ENCODE results near the gene ALS2CL.

DNA sequence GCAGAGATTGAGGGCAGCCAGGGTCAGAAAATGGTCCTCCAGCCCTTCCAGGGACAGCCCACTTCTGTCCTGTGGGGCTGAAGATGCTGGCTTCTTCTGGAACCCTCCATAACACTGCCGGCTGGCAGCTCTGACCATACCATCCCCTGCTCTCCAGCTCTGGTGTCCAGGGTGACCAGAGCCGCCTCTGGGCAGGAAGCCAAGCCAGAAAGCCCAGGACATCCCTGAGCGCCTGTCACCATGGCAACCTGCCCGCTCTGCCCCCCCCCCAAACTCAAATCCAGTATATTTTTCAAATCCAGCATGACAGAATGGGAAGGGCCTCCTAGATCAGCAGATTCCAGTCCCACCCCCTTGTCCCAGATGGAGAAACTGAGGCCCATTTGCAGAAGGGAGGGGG, 7.3 kb upstream of the ALS2CL start:
- no peak for TF ChIP-seq EZH2 (optimal IDR thresholded peaks at IDR 0.05; ENCODE audit: low read depth, low read length)
- TF ChIP-seq, protein P1, sequence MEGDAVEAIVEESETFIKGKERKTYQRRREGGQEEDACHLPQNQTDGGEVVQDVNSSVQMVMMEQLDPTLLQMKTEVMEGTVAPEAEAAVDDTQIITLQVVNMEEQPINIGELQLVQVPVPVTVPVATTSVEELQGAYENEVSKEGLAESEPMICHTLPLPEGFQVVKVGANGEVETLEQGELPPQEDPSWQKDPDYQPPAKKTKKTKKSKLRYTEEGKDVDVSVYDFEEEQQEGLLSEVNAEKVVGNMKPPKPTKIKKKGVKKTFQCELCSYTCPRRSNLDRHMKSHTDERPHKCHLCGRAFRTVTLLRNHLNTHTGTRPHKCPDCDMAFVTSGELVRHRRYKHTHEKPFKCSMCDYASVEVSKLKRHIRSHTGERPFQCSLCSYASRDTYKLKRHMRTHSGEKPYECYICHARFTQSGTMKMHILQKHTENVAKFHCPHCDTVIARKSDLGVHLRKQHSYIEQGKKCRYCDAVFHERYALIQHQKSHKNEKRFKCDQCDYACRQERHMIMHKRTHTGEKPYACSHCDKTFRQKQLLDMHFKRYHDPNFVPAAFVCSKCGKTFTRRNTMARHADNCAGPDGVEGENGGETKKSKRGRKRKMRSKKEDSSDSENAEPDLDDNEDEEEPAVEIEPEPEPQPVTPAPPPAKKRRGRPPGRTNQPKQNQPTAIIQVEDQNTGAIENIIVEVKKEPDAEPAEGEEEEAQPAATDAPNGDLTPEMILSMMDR (IDR thresholded peaks at IDR 0.05; ENCODE audit: low read length): no peak

Data from MM.1S (cell line).